Activated CD8-positive, alpha-beta memory T cell treated with anti-CD3 and anti-CD28 coated beads, Interleukin-2, amount 50 U/mL, for 1 hour (primary cell): Measurements from ENCODE around the gene RFPL4A.

Experiments
- DNase-seq: peaks from one replicate; pipeline ENCODE4 v3.0.0-alpha.2; 2020; ENCODE audit errors: extremely low read depth

The RFPL4A gene

GRCh38 chr19:55802281-55802680 lies 43.4 kb downstream of the RFPL4A start:
- no peak for DNase-seq

- no peak for DNase-seq
These were observed 50.6 kb downstream of the RFPL4A start for GRCh38 chr19:55809381-55810058.

GRCh38 chr19:55811340-55811739 lies 52.4 kb downstream of the RFPL4A start:
- no peak for DNase-seq

- no peak for DNase-seq
These were observed 53.6 kb downstream of the RFPL4A start for GRCh38 chr19:55812449-55812848.
